K562 (cell line): ENCODE measurements around the gene TCP11. TPM values are rescaled to one million over a fixed set of nuclear protein-coding genes. Genes with fewer than 3 reads are reported as not detected.

Experiments
- ATAC-seq: fragments of 200-7000 bp; cut with Tn5 transposase; 3 replicates; pipeline ENCODE4 v1.9.1; 2020; ENCODE audit warnings: moderate library complexity
- BruUV-seq: library from RNA; stranded (reverse); fragments of 400-500 nt; replicated peaks from 2 replicates; lab custom pipeline; 2021; lab: Mats Ljungman, UMichigan
- CTCF ChIA-PET: fragments of 300-600 bp; formaldehyde crosslinking; extraction: SDS; loops from one replicate; lab custom pipeline; 2021; ENCODE audit warnings: low intra/inter-chr PET ratio; lab: Yijun Ruan, JAX
- POLR2A ChIA-PET: fragments of 300-600, 350-650 bp; sonication (Branson Sonifier 250); formaldehyde crosslinking; extraction: SDS; loops from one replicate; lab custom pipeline; 2021; ENCODE audit warnings: antibody characterized with exemption, inconsistent platforms; lab: Yijun Ruan, JAX
- DNase-seq, 4 experiments: peaks; one replicate each; pipeline versions ENCODE4 v3.0.0 to v3.0.0-alpha.2; 2011 to 2018; ENCODE audit warnings: low spot score in 3 of 4, mixed read lengths in 3 of 4; ENCODE audit errors: extremely low read depth in 1 of 4
- FAIRE-seq: peaks from 2 replicates; lab custom pipeline; 2011; peaks lifted over from hg19 to GRCh38; lab: Jason Lieb, UNC
- H2AFZ ChIP-seq: 2 replicates; pipeline ENCODE4 v1.6.0; 2011; ENCODE audit warnings: low read depth, low read length, control low read depth, inconsistent platforms
- H3K27ac ChIP-seq: fragments of 200-600 bp; 3 replicates; pipeline ENCODE4 v1.8.0; 2011; ENCODE audit warnings: low read depth, mild to moderate bottlenecking, control low read depth, inconsistent platforms, low read length, moderate library complexity, mixed read lengths; ENCODE audit errors: extremely low read depth
- H3K27me3 ChIP-seq, 2 experiments: fragments of 300-600 bp in 1 of 2; 2 replicates in 1 of 2; 3 replicates in 1 of 2; pipeline versions ENCODE4 v1.6.0 to v1.8.0; 2011; ENCODE audit warnings: inconsistent platforms in 2 of 2, low read length in 2 of 2, mild to moderate bottlenecking in 1 of 2, mixed read lengths in 1 of 2, moderate library complexity in 1 of 2; ENCODE audit not compliant: control insufficient read depth in 2 of 2, insufficient read depth in 2 of 2
- H3K36me3 ChIP-seq: fragments of 300-600 bp; 3 replicates; pipeline ENCODE4 v1.8.0; 2011; ENCODE audit warnings: mild to moderate bottlenecking, low read length, inconsistent platforms; ENCODE audit not compliant: control insufficient read depth, insufficient read depth
- H3K4me1 ChIP-seq, 2 experiments: fragments of 200-600 bp in 1 of 2; replicated peaks in 1 of 2; 2 replicates in 1 of 2; 3 replicates in 1 of 2; pipeline versions ENCODE4 v1.5.1 to v1.8.0; 2011; ENCODE audit warnings: inconsistent platforms in 2 of 2, low read length in 2 of 2, mild to moderate bottlenecking in 1 of 2, mixed read lengths in 1 of 2, moderate library complexity in 1 of 2; ENCODE audit not compliant: control insufficient read depth in 2 of 2, insufficient read depth in 2 of 2
- H3K4me2 ChIP-seq: 2 replicates; pipeline ENCODE4 v1.6.1; 2011; ENCODE audit warnings: low read length, control low read depth, inconsistent platforms, mixed read lengths; ENCODE audit not compliant: insufficient read depth
- H3K4me3 ChIP-seq: fragments of 200-600 bp; sonication (generic), shearing (Covaris generic); 2 replicates; pipeline ENCODE4 v1.5.1; 2016; ENCODE audit warnings: control low read depth, inconsistent platforms
- H3K79me2 ChIP-seq: fragments of 200-600 bp; 3 replicates; pipeline ENCODE4 v1.8.0; 2011; ENCODE audit warnings: low read length, inconsistent platforms; ENCODE audit not compliant: control insufficient read depth, insufficient read depth
- H3K9ac ChIP-seq, 2 experiments: 2 replicates each; pipeline versions ENCODE4 v1.6.0 to v1.6.1; 2011; ENCODE audit warnings: low read depth in 2 of 2, low read length in 2 of 2, control low read depth in 1 of 2, inconsistent platforms in 1 of 2, mild to moderate bottlenecking in 1 of 2, mixed read lengths in 1 of 2; ENCODE audit not compliant: insufficient read depth in 1 of 2
- H3K9me1 ChIP-seq: one replicate; pipeline ENCODE4 v1.6.0; 2011; ENCODE audit warnings: inconsistent platforms, mild to moderate bottlenecking, low read length, moderate library complexity; ENCODE audit not compliant: control insufficient read depth, insufficient read depth
- H3K9me3 ChIP-seq: replicated peaks from 2 replicates; pipeline ENCODE4 v1.5.1; 2011; ENCODE audit warnings: low read depth, low read length, inconsistent platforms; ENCODE audit not compliant: control insufficient read depth, insufficient read depth
- H4K20me1 ChIP-seq: replicated peaks from 2 replicates; pipeline ENCODE4 v1.6.1; 2011; ENCODE audit warnings: low read length, inconsistent platforms, mixed read lengths; ENCODE audit not compliant: control insufficient read depth, insufficient read depth
- ATF1 ChIP-seq, 2 experiments: fragments of 450-650 bp in 1 of 2; IDR thresholded peaks; 2 replicates each; pipeline ENCODE4 v1.6.1; 2016; ENCODE audit warnings: missing compliant biosample characterization in 1 of 2, missing genetic modification characterization in 1 of 2
- BCL6 ChIP-seq: fragments of 250-450 bp; sonication (Bioruptor Pico); IDR thresholded peaks from 2 replicates; pipeline ENCODE4 v1.4.0; 2020
- CBFA2T3 ChIP-seq: fragments of 450-650 bp; IDR thresholded peaks from 2 replicates; pipeline ENCODE4 v1.6.1; 2017
- CBX1 ChIP-seq: sonication (generic); IDR thresholded peaks from 2 replicates; pipeline ENCODE4 v1.6.1; 2016; ENCODE audit warnings: antibody characterized with exemption, low read depth, mild to moderate bottlenecking
- FOXA1 ChIP-seq: fragments of 450-650 bp; IDR thresholded peaks from 2 replicates; pipeline ENCODE4 v1.6.1; 2016; ENCODE audit warnings: mild to moderate bottlenecking, borderline replicate concordance
- GABPA ChIP-seq: fragments of 200-800 bp; sonication (Bioruptor generic); conservative IDR thresholded peaks from 2 replicates; pipeline ENCODE4 v1.6.1; 2016; ENCODE audit warnings: low read depth, missing genetic modification characterization, missing compliant biosample characterization
- HLTF ChIP-seq: fragments of 450-650 bp; IDR thresholded peaks from 2 replicates; pipeline ENCODE4 v1.6.1; 2016
- IFI16 ChIP-seq: fragments of 250-450 bp; sonication (Bioruptor Pico); IDR thresholded peaks from 2 replicates; pipeline ENCODE4 v2.1.2; 2022; ENCODE audit warnings: mild to moderate bottlenecking, inconsistent platforms
- MCM2 ChIP-seq: fragments of 450-650 bp; IDR thresholded peaks from 2 replicates; pipeline ENCODE4 v1.6.1; 2017; ENCODE audit warnings: low read depth, mild to moderate bottlenecking
- RFX7 ChIP-seq: fragments of 250-450 bp; sonication (Bioruptor Pico); IDR thresholded peaks from 2 replicates; pipeline ENCODE4 v1.5.1; 2021; ENCODE audit warnings: mild to moderate bottlenecking
- SIRT6 ChIP-seq: IDR thresholded peaks from one replicate; pipeline ENCODE4 v1.6.1; 2012; ENCODE audit warnings: low read depth, mild to moderate bottlenecking, control low read depth, inconsistent platforms, low read length, moderate library complexity
- SREBF1 ChIP-seq: fragments of 150-350 bp; IDR thresholded peaks from 2 replicates; pipeline ENCODE4 v1.6.1; 2014; ENCODE audit warnings: antibody characterized with exemption, low read depth, low read length, borderline replicate concordance
- USF2 ChIP-seq: sonication (generic); formaldehyde crosslinking; IDR thresholded peaks from 2 replicates; pipeline ENCODE4 v1.5.0; 2020; ENCODE audit warnings: missing genetic modification reagents
- ZFP30 ChIP-seq: fragments of 250-450 bp; sonication (Bioruptor Pico); IDR thresholded peaks from 2 replicates; pipeline ENCODE4 v1.8.0; 2022; ENCODE audit warnings: moderate library complexity, mild to moderate bottlenecking, inconsistent platforms, borderline replicate concordance
- ZNF232 ChIP-seq: sonication (generic); formaldehyde crosslinking; IDR thresholded peaks from 2 replicates; pipeline ENCODE4 v1.8.0; 2022; ENCODE audit warnings: mild to moderate bottlenecking, missing genetic modification reagents
- ZNF408 ChIP-seq: fragments of 250-450 bp; sonication (Bioruptor Pico); IDR thresholded peaks from 2 replicates; pipeline ENCODE4 v1.4.0; 2020; ENCODE audit warnings: low read depth, mild to moderate bottlenecking, moderate library complexity
- ZNF589 ChIP-seq: fragments of 200-800 bp; sonication (Bioruptor generic); IDR thresholded peaks from 2 replicates; pipeline ENCODE4 v1.6.1; 2016; ENCODE audit warnings: low read depth, missing genetic modification characterization, missing compliant biosample characterization
- ZNF695 ChIP-seq: fragments of 450-650 bp; formaldehyde crosslinking; IDR thresholded peaks from 2 replicates; pipeline ENCODE4 v1.4.0; 2020; ENCODE audit warnings: mild to moderate bottlenecking, moderate library complexity
- WGBS: fragments of 100-300 bp; shearing (Covaris generic); methylation state at CpG from one replicate; pipeline ENCODE4 v1.1.6; 2016; ENCODE audit warnings: low coverage, mixed read lengths; ENCODE audit not compliant: insufficient coverage; ENCODE audit errors: missing lambda C conversion rate; 5-methylcytosine and 5-hydroxymethylcytosine counted together
- in situ Hi-C: fragments of 300-500 bp; cut with MboI; formaldehyde crosslinking; loops from 4 replicates; pipeline ENCODE4 v1.15.0; 2018; ENCODE audit warnings: inconsistent platforms, mixed read lengths
- intact Hi-C: fragments of 100-400 bp; cut with micrococcal nuclease; formaldehyde crosslinking; loops from 2 replicates; pipeline ENCODE4 v1.14.2; 2022
- polyA plus RNA-seq, 8 experiments: library from polyadenylated mRNA; depleted of rRNA in 4 of 8; stranded (reverse) in 5 of 8; unstranded in 3 of 8; fragments of >200 nt; fragmentation: Nextera tagmentation in 2 of 8; fragmentation: Illumina TruSeq in 1 of 8; extraction: Ambion mirVana in 2 of 8; extraction: Trizol in 1 of 8; gene quantifications; 2 replicates each; pipeline versions ENCODE4 v1.2.1 to v1.2.3, GENCODE V29; 2011 to 2014; ENCODE audit warnings: inconsistent platforms in 1 of 8, missing spikeins in 1 of 8
- total RNA-seq, 7 experiments: library from RNA; depleted of rRNA in 6 of 7; stranded (reverse); fragments of >200 nt in 6 of 7; fragmentation: Illumina TruSeq in 2 of 7; extraction: Trizol in 2 of 7; gene quantifications; 2 replicates each; pipeline versions ENCODE4 v1.2.1 to v1.2.3, GENCODE V29; 2011 to 2021; ENCODE audit warnings: low replicate concordance in 1 of 7

The TCP11 gene
- total and polyA plus RNA-seq, 9 of the 15 experiments (the other 6 are each of a cell fraction or from before 2014, with no cell fraction given) = not detected

DNA sequence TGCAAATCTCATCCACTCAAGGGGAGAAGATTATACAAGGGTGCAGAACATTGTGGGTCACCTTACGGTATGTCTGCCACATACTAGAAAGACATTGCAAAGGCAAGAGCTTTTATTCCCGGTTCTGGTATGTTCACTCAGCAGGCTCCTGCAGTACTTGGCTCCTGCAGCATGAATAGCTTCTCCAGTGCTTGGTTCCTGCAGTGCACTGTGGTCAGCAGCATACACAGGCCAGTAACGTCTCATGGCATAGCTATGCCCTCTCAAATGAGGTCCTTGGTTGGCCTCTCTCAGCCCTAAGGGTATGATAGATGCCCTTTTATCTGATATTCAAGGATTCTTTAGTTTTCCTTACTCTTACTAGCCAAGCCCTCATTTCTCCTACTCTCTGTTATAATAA lies 12.6 kb downstream of the TCP11 start (continued):
- TF ChIP-seq ZNF589 (CRISPR knock-in tag) (no peak), HLTF (no peak), BCL6 (CRISPR knock-in tag) (no peak), IFI16 (CRISPR knock-in tag) (no peak), SREBF1 (no peak), ZNF408 (CRISPR knock-in tag) (no peak), CBFA2T3 (no peak), ZFP30 (CRISPR knock-in tag) (no peak), USF2 (CRISPR knock-in tag) (no peak), MCM2 (no peak)

DNA sequence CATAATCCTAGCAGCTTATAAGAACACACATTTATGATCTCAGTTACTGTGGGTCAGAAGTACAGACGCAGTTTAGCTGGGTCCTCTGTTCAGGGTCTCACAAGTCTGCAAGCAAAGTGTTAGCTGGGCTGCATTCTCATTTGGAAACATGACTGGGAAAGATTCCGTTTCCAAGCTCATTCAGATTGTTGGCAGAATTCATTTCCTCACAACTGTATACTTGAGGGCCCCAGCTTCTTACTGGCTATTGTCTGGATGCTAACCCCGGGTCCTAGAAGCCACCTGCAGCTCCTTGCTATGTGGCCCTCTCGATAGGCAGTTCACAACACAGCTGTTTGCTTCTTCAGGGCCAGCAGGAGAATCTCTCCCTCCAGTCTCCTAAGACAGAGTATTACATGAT lies 13.1 kb downstream of the TCP11 start:
- intact Hi-C loops (no loop called here), in situ Hi-C loops (loop anchor here (25.0 kb wide), 1 partner anchor 666 kb away; the partner anchor contains the start of gene PACSIN1)
- Histone ChIP-seq H3K79me2 (no peaks in the 10 kb centered on the region), H3K4me1 (no peaks in the 10 kb centered on the region), H4K20me1 (no peaks in the 10 kb centered on the region), H3K9ac (no peak overlapping the region), H3K4me2 (no peak overlapping the region), H3K27me3 (peaks cover 29% of the 10 kb centered on the region in 2 experiments), H2AFZ (no peak overlapping the region), H3K4me3 (no peak overlapping the region), H3K9me1 (no peaks in the 10 kb centered on the region), H3K27ac (no peak overlapping the region), H3K36me3 (no peaks in the 10 kb centered on the region), H3K9me3 (no peaks in the 10 kb centered on the region)
- DNase-seq = no peak
- no peak for FAIRE-seq
- 0% methylated on average over 4 of the region's 4 CpGs for WGBS
- no TSS peak for BruUV-seq
- ChIA-PET POLR2A (interaction anchor here (0.6 to 1.0 kb wide), 6 partner anchors 10 to 335 kb away, joined by 3 to 5 read pairs (median 4); no protein-coding TSS in a partner anchor), CTCF (interaction anchor here (0.7 kb wide), 1 partner anchor 1113 kb away, joined by 3 read pairs; no protein-coding TSS in a partner anchor)
- no peak for ATAC-seq
- TF ChIP-seq ZNF695 (no peak), FOXA1 (no peak), CBX1 (no peak), GABPA (no peak), ATF1 (CRISPR knock-in tag; IDR thresholded peaks at IDR 0.05) (no peak), ATF1 (tag; IDR thresholded peaks at IDR 0.05) (no peak), SIRT6 (no peak), RFX7 (CRISPR knock-in tag) (no peak), ZNF232 (no peak)
